HUDEP-2 (cell line): ENCODE measurements around the gene TEDDM1.

Experiments used
- DNase-seq, 76 experiments: peaks; one replicate each; lab custom pipeline; 2025; ENCODE audit not compliant: unreplicated experiment in 76 of 76; lab: John Stamatoyannopoulos, UW

The TEDDM1 gene

GRCh38 chr1:182407724-182408123 lies 7.3 kb upstream of the TEDDM1 start:
- DNase-seq, result no peak

- DNase-seq, result no peak
Measured at GRCh38 chr1:182406012-182406411, 5.5 kb upstream of the TEDDM1 start.

- no peak for DNase-seq
Measured at GRCh38 chr1:182405578-182405977, 5.1 kb upstream of the TEDDM1 start.

GRCh38 chr1:182404781-182405180 lies 4.3 kb upstream of the TEDDM1 start:
- DNase-seq, result peak in 2 of 76 experiments; percentile 7 to 18

GRCh38 chr1:182397653-182398393 lies 2.6 kb downstream of the TEDDM1 start:
- DNase-seq, result no peak

GRCh38 chr1:182395906-182396305 lies 4.6 kb downstream of the TEDDM1 start:
- DNase-seq, result no peak

- DNase-seq, result no peak
Measured at GRCh38 chr1:182394055-182394775, 6.3 kb downstream of the TEDDM1 start.

GRCh38 chr1:182392050-182393028 lies 8.1 kb downstream of the TEDDM1 start:
- peak in 7 of 76 experiments; percentile 27 to 62 (median 49) for DNase-seq

- DNase-seq, result peak in 75 of 76 experiments; percentile 22 to 92 (median 85)
Measured at GRCh38 chr1:182391362-182392049, 9.0 kb downstream of the TEDDM1 start, which contains the start of gene GLUL. Gene GLUL (minus strand): TSS chr1:182391790. CDS start chr1:182388737, 3,053 bp downstream.

- DNase-seq, result no peak
Measured at GRCh38 chr1:182391028-182391361, 9.5 kb downstream of the TEDDM1 start.

- DNase-seq, result peak in 1 of 76 experiments; percentile 22
Measured at GRCh38 chr1:182389619-182390047, 10.8 kb downstream of the TEDDM1 start.

GRCh38 chr1:182388392-182389134 lies 11.9 kb downstream of the TEDDM1 start:
- DNase-seq, result no peak

GRCh38 chr1:182387566-182387965 lies 12.9 kb downstream of the TEDDM1 start:
- DNase-seq, result no peak

GRCh38 chr1:182386980-182387379 lies 13.5 kb downstream of the TEDDM1 start:
- no peak for DNase-seq

GRCh38 chr1:182385885-182386853 lies 14.3 kb downstream of the TEDDM1 start:
- DNase-seq, result peak in 8 of 76 experiments; percentile 15 to 43 (median 23)

- DNase-seq, result no peak
Measured at GRCh38 chr1:182384387-182384960, 16.0 kb downstream of the TEDDM1 start.

GRCh38 chr1:182383934-182384333 lies 16.5 kb downstream of the TEDDM1 start:
- DNase-seq, result no peak

- DNase-seq, result no peak
Measured at GRCh38 chr1:182383037-182383661, 17.3 kb downstream of the TEDDM1 start.
